ENCODE measurements around the gene CAPN7.
A peak's percentile ranks its signal among the peaks of the same experiment; 100 is the strongest.
"Not testable (repeated sequence)": the region's sequence is repeated elsewhere in the genome, so short reads cannot be mapped to it uniquely, and the experiment has no call there.

The CAPN7 gene

GRCh38 chr3:15205934-15206661, at the start of gene CAPN7:
TSS of gene CAPN7 (plus strand) at chr3:15206246. CDS start at chr3:15206496, 250 bp downstream.
- peak; percentile 94 for DNase-seq (ENCODE audit: low read depth)

GRCh38 chr3:15157441-15157840, 48.6 kb upstream of the CAPN7 start:
- DNase-seq (ENCODE audit: low read depth) = no peak

GRCh38 chr3:15159501-15160136, 46.4 kb upstream of the CAPN7 start:
- DNase-seq (ENCODE audit: low read depth) = no peak

GRCh38 chr3:15160662-15161061, 45.4 kb upstream of the CAPN7 start:
- no peak for DNase-seq (ENCODE audit: low read depth)

- no peak for DNase-seq (ENCODE audit: low read depth)
These were observed 44.9 kb upstream of the CAPN7 start for GRCh38 chr3:15161133-15161532.

GRCh38 chr3:15163656-15164055, 42.4 kb upstream of the CAPN7 start:
- DNase-seq (ENCODE audit: low read depth) = not testable (repeated sequence)

- no peak for DNase-seq (ENCODE audit: low read depth)
These were observed 41.7 kb upstream of the CAPN7 start for GRCh38 chr3:15164340-15164739.

- no peak for DNase-seq (ENCODE audit: low read depth)
These were observed 41.0 kb upstream of the CAPN7 start for GRCh38 chr3:15165061-15165460.

- not testable (repeated sequence) for DNase-seq (ENCODE audit: low read depth)
These were observed 39.7 kb upstream of the CAPN7 start for GRCh38 chr3:15166391-15166790.

GRCh38 chr3:15171096-15171495, 35.0 kb upstream of the CAPN7 start:
- no peak for DNase-seq (ENCODE audit: low read depth)

- no peak for DNase-seq (ENCODE audit: low read depth)
These were observed 33.2 kb upstream of the CAPN7 start for GRCh38 chr3:15172806-15173205.

- no peak for DNase-seq (ENCODE audit: low read depth)
These were observed 31.1 kb upstream of the CAPN7 start for GRCh38 chr3:15174953-15175352.

- no peak for DNase-seq (ENCODE audit: low read depth)
These were observed 30.4 kb upstream of the CAPN7 start for GRCh38 chr3:15175605-15176004.

GRCh38 chr3:15180042-15180611, 25.9 kb upstream of the CAPN7 start:
- no peak for DNase-seq (ENCODE audit: low read depth)

GRCh38 chr3:15181511-15181910, 24.5 kb upstream of the CAPN7 start:
- no peak for DNase-seq (ENCODE audit: low read depth)

- no peak for DNase-seq (ENCODE audit: low read depth)
These were observed 24.1 kb upstream of the CAPN7 start for GRCh38 chr3:15181963-15182362.

- DNase-seq (ENCODE audit: low read depth) = no peak
These were observed 23.0 kb upstream of the CAPN7 start for GRCh38 chr3:15183011-15183410.

GRCh38 chr3:15185404-15185803, 20.6 kb upstream of the CAPN7 start:
- no peak for DNase-seq (ENCODE audit: low read depth)

- no peak for DNase-seq (ENCODE audit: low read depth)
These were observed 20.0 kb upstream of the CAPN7 start for GRCh38 chr3:15186101-15186476.

- not testable (repeated sequence) for DNase-seq (ENCODE audit: low read depth)
These were observed 19.4 kb upstream of the CAPN7 start for GRCh38 chr3:15186477-15187164.

- no peak for DNase-seq (ENCODE audit: low read depth)
These were observed 8.6 kb upstream of the CAPN7 start for GRCh38 chr3:15197340-15198029.

GRCh38 chr3:15198686-15199085, 7.4 kb upstream of the CAPN7 start:
- DNase-seq (ENCODE audit: low read depth) = no peak

Measured in activated T-helper 1 cell treated with Interleukin-2 at 50 U/mL for 16 hours (primary cell).